ENCODE data around the gene ZNF654. TPM values are rescaled to one million over a fixed set of nuclear protein-coding genes. Genes with fewer than 3 reads are reported as not detected.
"Not testable (repeated sequence)": the region's sequence is repeated elsewhere in the genome, so short reads cannot be mapped to it uniquely, and the experiment has no call there.

The ZNF654 gene
- total RNA-seq, 1 donor from 2014 or later = 16.5 TPM

DNA sequence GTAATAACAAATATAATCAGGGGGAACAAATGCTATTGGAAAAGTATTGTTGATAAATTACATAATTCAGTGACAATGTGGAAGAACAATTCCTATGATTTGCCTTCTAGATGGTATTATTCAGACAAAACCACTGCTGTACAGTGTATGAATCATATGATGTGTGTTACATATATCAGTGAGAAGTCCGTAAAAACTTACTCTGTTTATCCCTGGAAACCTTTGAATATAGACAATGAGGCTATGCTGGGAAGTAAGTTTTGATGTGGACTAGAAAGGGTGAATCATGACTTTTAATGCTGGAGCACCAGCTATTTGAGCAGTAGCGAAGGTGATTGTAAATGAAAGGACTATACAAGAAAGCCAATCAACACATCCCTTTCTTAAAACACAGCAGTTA lies 108.6 kb downstream of the ZNF654 start:
- DNase-seq (ENCODE audit: low spot score in 2 of 2, unreplicated experiment in 2 of 2) = no peak
- H3K9me3 Mint-ChIP-seq = no peaks in the 10 kb centered on the region
- H3K4me3 Mint-ChIP-seq = no peak overlapping the region
- TF ChIP-seq, protein P1, sequence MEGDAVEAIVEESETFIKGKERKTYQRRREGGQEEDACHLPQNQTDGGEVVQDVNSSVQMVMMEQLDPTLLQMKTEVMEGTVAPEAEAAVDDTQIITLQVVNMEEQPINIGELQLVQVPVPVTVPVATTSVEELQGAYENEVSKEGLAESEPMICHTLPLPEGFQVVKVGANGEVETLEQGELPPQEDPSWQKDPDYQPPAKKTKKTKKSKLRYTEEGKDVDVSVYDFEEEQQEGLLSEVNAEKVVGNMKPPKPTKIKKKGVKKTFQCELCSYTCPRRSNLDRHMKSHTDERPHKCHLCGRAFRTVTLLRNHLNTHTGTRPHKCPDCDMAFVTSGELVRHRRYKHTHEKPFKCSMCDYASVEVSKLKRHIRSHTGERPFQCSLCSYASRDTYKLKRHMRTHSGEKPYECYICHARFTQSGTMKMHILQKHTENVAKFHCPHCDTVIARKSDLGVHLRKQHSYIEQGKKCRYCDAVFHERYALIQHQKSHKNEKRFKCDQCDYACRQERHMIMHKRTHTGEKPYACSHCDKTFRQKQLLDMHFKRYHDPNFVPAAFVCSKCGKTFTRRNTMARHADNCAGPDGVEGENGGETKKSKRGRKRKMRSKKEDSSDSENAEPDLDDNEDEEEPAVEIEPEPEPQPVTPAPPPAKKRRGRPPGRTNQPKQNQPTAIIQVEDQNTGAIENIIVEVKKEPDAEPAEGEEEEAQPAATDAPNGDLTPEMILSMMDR (IDR thresholded peaks at IDR 0.05; ENCODE audit: unreplicated experiment) = no peak
- H3K4me1 Mint-ChIP-seq = no peaks in the 10 kb centered on the region
- H3K27ac Mint-ChIP-seq = no peak overlapping the region
- peaks cover 11% of the 10 kb centered on the region for H3K36me3 Mint-ChIP-seq
- H3K27me3 Mint-ChIP-seq (ENCODE audit: low read depth) = no peaks in the 10 kb centered on the region

DNA sequence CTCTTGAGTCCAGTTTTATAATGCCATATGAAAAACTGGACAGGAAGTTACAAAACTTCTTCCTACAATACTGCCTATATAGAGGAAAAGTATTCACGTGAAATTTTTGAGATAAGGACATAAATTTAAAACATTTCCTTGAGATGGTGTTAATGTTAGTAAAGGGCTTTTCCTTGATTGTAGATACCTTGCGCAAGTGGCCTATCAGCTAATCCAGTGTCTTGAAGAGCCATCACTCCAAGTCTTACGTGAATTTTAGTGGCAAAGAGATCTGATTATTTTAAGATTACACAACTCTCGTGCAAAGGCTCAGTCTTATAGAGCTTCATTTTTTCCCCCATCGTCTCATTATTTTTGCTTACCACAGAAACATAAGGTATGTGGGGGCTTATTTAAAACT lies 109.1 kb downstream of the ZNF654 start:
- no peak overlapping the region for H3K27ac Mint-ChIP-seq
- H3K4me1 Mint-ChIP-seq = no peaks in the 10 kb centered on the region
- H3K36me3 Mint-ChIP-seq = peaks cover 11% of the 10 kb centered on the region
- TF ChIP-seq, protein P1 (IDR thresholded peaks at IDR 0.05; ENCODE audit: unreplicated experiment) = no peak
- no peak for DNase-seq (ENCODE audit: low spot score in 2 of 2, unreplicated experiment in 2 of 2)
- H3K4me3 Mint-ChIP-seq = no peak overlapping the region
- H3K27me3 Mint-ChIP-seq (ENCODE audit: low read depth) = no peaks in the 10 kb centered on the region
- H3K9me3 Mint-ChIP-seq = no peaks in the 10 kb centered on the region

DNA sequence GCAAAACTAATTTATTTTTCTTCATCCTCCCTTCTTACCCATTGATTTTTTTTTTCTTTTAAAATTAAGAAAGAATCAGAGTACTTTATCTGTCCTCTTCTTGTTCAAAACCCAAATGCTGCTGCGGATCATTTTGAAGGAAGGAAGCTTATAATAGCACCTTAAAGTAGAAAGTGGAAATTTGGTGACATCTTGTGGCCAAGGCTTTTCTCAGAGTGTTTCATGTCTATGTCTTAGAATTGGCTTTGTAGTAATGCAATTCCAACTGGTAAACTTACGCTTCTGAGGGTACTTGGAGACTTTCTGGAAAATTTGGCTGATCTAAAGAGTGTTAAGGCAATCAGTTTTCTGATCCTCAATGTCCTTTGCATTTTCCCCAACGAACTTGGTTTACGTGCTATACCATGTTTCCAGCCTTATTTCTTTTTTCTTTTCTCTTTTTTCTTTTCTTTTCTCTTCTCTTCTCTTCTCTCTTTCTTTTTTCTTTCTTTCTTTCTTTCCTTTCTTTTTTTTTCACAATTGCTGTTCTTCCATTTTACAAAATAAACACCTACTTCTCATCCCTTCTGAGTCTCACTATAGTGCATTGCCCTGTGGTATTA lies 121.4 kb downstream of the ZNF654 start:
- Mint-ChIP-seq H3K4me3 (no peak overlapping the region), H3K9me3 (peaks cover 19% of the 10 kb centered on the region), H3K4me1 (no peaks in the 10 kb centered on the region), H3K27ac (no peak overlapping the region), H3K27me3 (ENCODE audit: low read depth) (no peaks in the 10 kb centered on the region), H3K36me3 (no peaks in the 10 kb centered on the region)
- TF ChIP-seq, protein P1 (IDR thresholded peaks at IDR 0.05; ENCODE audit: unreplicated experiment) = no peak
- no peak for DNase-seq (ENCODE audit: low spot score in 2 of 2, unreplicated experiment in 2 of 2)

DNA sequence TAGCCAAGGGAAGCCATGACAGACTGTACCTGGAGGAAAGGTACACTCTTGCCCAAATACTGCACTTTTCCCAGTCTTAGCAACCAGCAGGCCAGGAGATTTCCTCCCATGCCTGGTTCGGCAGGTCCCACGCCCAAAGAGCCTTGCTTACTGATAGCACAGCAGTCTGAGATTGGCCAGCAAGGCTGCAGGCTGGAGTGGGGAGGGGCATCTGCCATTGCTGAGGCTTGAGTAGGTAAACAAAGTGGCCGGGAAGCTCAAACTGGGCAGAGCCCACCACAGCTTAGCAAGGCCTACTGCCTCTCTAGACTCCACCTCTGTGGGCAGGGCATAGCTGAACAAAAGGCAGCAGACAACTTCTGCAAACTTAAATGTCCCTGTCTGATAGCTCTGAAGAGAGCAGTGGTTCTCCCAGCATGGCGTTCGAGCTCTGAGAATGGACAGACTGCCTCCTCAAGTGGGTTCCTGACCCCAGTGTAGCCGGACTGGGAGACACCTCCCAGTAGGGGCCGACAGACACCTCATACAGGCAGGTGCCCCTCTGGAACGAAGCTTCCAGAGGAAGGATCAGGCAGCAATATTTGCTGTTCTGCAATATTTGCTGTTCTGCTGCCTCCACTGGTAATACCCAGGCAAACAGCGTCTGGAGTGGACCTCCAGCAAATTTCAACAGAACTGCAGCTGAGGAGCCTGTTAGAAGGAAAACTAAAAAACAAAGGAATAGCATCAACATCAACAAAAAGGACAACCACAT lies 123.3 kb downstream of the ZNF654 start:
- H3K27ac Mint-ChIP-seq; DNase-seq (ENCODE audit: low spot score in 2 of 2, unreplicated experiment in 2 of 2); H3K4me3 Mint-ChIP-seq; H3K4me1 Mint-ChIP-seq; H3K27me3 Mint-ChIP-seq (ENCODE audit: low read depth); H3K36me3 Mint-ChIP-seq: not testable (repeated sequence)
- H3K9me3 Mint-ChIP-seq = peaks cover 26% of the 10 kb centered on the region

DNA sequence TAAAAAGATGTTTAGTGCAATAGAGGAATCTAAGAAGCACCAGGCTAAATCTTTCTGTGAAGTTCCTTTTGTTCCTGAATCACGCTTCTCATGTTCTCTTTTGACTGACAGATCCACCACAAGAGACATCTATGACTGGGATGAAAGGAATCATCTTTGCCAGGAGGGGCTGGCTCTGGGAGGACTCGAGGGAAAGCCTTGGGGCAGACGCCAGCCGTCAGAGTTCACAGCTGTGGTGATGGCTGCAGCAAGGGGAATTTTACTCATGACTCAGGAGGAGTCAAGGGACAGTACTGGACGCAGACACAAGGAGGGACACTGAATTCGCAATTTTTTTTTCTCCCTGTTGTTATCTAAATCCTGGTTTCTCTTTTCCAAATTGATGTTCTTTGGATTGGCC lies 129.4 kb downstream of the ZNF654 start:
- Mint-ChIP-seq H3K9me3 (peaks cover 22% of the 10 kb centered on the region), H3K27me3 (ENCODE audit: low read depth) (no peaks in the 10 kb centered on the region), H3K4me3 (no peak overlapping the region), H3K36me3 (no peaks in the 10 kb centered on the region), H3K27ac (no peak overlapping the region), H3K4me1 (no peaks in the 10 kb centered on the region)
- no peak for DNase-seq (ENCODE audit: low spot score in 2 of 2, unreplicated experiment in 2 of 2)
- TF ChIP-seq, protein P1 (IDR thresholded peaks at IDR 0.05; ENCODE audit: unreplicated experiment) = no peak

DNA sequence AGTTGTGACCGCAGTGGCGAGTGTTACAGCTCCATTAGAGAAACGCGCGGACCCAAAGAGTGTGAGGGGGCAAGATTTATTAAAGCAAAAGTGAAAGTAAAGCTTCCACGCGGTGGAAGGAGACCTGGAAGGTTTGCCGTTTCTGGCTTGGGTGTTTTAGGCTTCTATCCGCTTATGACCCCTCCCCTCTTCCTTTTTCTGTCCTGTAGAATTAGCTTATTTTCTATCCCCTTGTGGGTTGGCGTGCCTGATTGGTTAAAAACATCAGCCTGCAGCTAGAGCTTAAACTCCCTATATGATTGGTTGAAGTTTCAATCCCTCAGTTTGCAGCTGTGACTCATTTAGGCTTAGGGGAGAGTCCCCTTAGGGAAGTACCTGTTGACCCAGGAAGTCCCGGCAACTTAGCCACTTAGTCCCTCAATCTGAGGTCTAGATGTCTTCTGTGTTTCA lies 130.3 kb downstream of the ZNF654 start:
- Mint-ChIP-seq H3K27ac (no peak overlapping the region), H3K4me1 (no peaks in the 10 kb centered on the region), H3K36me3 (no peaks in the 10 kb centered on the region), H3K4me3 (no peak overlapping the region), H3K9me3 (peaks cover 16% of the 10 kb centered on the region), H3K27me3 (ENCODE audit: low read depth) (no peaks in the 10 kb centered on the region)
- TF ChIP-seq, protein P1 (IDR thresholded peaks at IDR 0.05; ENCODE audit: unreplicated experiment) = no peak
- DNase-seq (ENCODE audit: low spot score in 2 of 2, unreplicated experiment in 2 of 2) = no peak
